Diencephalon (tissue), 1 donor: ENCODE results near the gene SGK1. TPM values are rescaled to one million over a fixed set of nuclear protein-coding genes. Genes with fewer than 3 reads are reported as not detected.

Source experiments
- small RNA-seq: library from RNA; depleted of rRNA; stranded (forward); fragments of <200 nt; gene quantifications from one replicate; pipeline ENCODE3, GENCODE V24; 2014
- total RNA-seq: library from RNA; depleted of rRNA; stranded (reverse); fragments of >200 nt; gene quantifications from one replicate; pipeline ENCODE4 v1.2.3, GENCODE V29; 2014

SGK1 gene
- total RNA-seq = 57.9 TPM

DNA sequence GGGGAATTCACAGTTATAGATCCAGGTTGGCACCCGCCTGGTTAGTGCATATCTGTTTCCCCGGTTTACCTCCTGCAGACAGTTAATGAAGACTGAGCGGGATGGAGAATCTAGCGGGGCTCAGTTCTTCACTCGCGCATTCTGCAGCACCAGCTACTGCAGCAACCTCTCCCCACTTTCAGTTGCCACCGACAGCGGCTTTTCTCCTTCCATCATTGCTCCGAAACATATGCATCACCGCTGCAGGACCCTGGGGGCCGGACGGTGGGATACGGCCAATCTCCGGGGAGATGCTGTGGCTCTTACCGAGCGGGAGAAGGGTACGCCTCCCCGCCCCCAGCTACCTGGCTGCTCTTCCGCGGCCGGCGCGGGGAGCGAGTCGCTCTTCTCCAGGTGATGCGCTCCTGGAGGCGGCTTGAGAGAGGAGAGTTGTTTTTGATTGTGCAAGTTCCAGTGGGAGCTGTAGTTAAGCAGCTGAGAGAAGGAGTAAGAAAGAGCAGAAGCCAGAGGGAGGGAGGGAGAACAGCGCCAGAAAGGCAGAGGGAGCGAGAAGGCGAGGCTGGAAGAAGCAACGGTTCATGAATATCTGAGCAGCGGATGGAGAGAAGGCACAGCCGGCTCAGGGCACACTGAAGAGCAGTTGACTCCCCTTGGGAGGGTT lies at the start of gene SGK1:
TSS of gene SGK1 (minus strand) at position 642 of the 661 bp plus-strand sequence. CDS start 652 bp downstream, outside the sequence.

Small RNA genes lying within 50 kb of the gene (small RNA-seq; reads per million reads assigned to genes)
- not detected for gene RF00019
- 0.15 reads per million for gene RN7SL408P
- gene RNA5SP218 = 0.41 reads per million, percentile 42 among the genes with 10 or more reads in this experiment
- not detected for gene RPS29P32
